DND-41 (cell line): ENCODE measurements around the gene KRR1.

ENCODE experiments used
- ATAC-seq: fragments of 200-7000 bp; cut with Tn5 transposase; 3 replicates; pipeline ENCODE4 v1.9.1; 2021; ENCODE audit warnings: low read depth; ENCODE audit not compliant: insufficient read depth
- DNase-seq: peaks from one replicate; pipeline ENCODE4 v3.0.0-alpha.2; 2020
- H2AFZ ChIP-seq: 2 replicates; pipeline ENCODE4 v1.6.0; 2012; ENCODE audit warnings: low read depth, low read length
- H3K27ac ChIP-seq: 2 replicates; pipeline ENCODE4 v1.5.1; 2012; ENCODE audit warnings: low read length, inconsistent platforms
- H3K27me3 ChIP-seq: fragments of 200-600 bp; sonication (generic); 2 replicates; pipeline ENCODE4 v1.6.0; 2012; ENCODE audit warnings: low read length, mild to moderate bottlenecking, inconsistent platforms; ENCODE audit not compliant: insufficient read depth, poor library complexity
- H3K36me3 ChIP-seq: 2 replicates; pipeline ENCODE4 v1.5.1; 2012; ENCODE audit warnings: low read length, inconsistent platforms; ENCODE audit not compliant: insufficient read depth
- H3K4me1 ChIP-seq: 2 replicates; pipeline ENCODE4 v1.5.1; 2012; ENCODE audit warnings: mild to moderate bottlenecking, low read length; ENCODE audit not compliant: insufficient read depth
- H3K4me2 ChIP-seq: 2 replicates; pipeline ENCODE4 v1.6.0; 2012; ENCODE audit warnings: mild to moderate bottlenecking, moderate library complexity, low read length, inconsistent platforms; ENCODE audit not compliant: insufficient read depth
- H3K4me3 ChIP-seq, 2 experiments: fragments of 200-600 bp in 1 of 2; shearing (Covaris generic) in 1 of 2; 2 replicates each; pipeline ENCODE4 v1.5.1; 2012 to 2016; ENCODE audit warnings: inconsistent platforms in 2 of 2, low read length in 2 of 2, mild to moderate bottlenecking in 2 of 2, low read depth in 1 of 2, moderate library complexity in 1 of 2
- H3K79me2 ChIP-seq: 2 replicates; pipeline ENCODE4 v1.6.0; 2012; ENCODE audit warnings: low read length, inconsistent platforms; ENCODE audit not compliant: insufficient read depth
- H3K9ac ChIP-seq: 2 replicates; pipeline ENCODE4 v1.6.0; 2012; ENCODE audit warnings: low read depth, mild to moderate bottlenecking, inconsistent platforms, low read length, moderate library complexity
- H3K9me3 ChIP-seq: 2 replicates; pipeline ENCODE4 v1.5.1; 2012; ENCODE audit warnings: low read length, moderate library complexity, mild to moderate bottlenecking, inconsistent platforms; ENCODE audit not compliant: insufficient read depth, severe bottlenecking
- H4K20me1 ChIP-seq: 2 replicates; pipeline ENCODE4 v1.6.0; 2012; ENCODE audit warnings: low read length; ENCODE audit not compliant: insufficient read depth
- CTCF ChIP-seq: IDR thresholded peaks from 2 replicates; pipeline ENCODE4 v1.5.1; 2012; ENCODE audit warnings: borderline replicate concordance, low read length, moderate library complexity, mild to moderate bottlenecking; ENCODE audit not compliant: poor library complexity, severe bottlenecking; ENCODE audit errors: extremely low read depth
- EZH2 ChIP-seq: IDR thresholded peaks from 3 replicates; pipeline ENCODE4 v1.6.1; 2012; ENCODE audit warnings: borderline replicate concordance, low read depth, mild to moderate bottlenecking, moderate library complexity, low read length, inconsistent platforms; ENCODE audit not compliant: severe bottlenecking

The KRR1 gene

DNA sequence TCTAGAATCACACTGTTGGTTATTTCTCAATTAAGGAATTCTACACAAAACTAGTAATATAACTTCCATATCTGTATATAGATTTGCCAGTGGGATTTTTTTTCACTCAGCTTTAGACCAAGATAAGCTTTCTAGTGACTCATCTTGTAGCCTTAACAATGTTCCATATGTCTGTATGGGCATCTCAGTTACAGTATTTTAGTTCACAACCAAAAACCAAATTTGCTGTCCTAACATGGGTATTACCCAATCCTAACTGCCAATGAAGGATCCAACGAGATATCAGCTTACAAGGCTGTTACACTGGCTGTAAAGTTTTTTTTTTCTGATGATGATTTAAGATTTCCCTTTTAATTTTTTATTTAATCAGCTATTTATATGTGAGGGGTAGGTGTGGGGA is 31.5 kb upstream of the KRR1 start:
- Histone ChIP-seq H3K36me3 (no peaks in the 10 kb centered on the region), H3K27ac (no peak overlapping the region), H3K79me2 (no peaks in the 10 kb centered on the region), H2AFZ (no peak overlapping the region), H3K9me3 (no peaks in the 10 kb centered on the region), H4K20me1 (no peaks in the 10 kb centered on the region), H3K4me2 (no peak overlapping the region), H3K4me3 (no peak overlapping the region), H3K4me1 (no peaks in the 10 kb centered on the region), H3K27me3 (no peaks in the 10 kb centered on the region), H3K9ac (no peak overlapping the region)
- DNase-seq (no peak), ATAC-seq (no peak)
- TF ChIP-seq EZH2 (no peak), CTCF (no peak)

- no peak overlapping the region for H2AFZ ChIP-seq
- no peaks in the 10 kb centered on the region for H3K9me3 ChIP-seq
- ATAC-seq (no peak), DNase-seq (no peak)
- TF ChIP-seq CTCF (no peak), EZH2 (no peak)
- H3K27me3 ChIP-seq, result no peaks in the 10 kb centered on the region
- H3K79me2 ChIP-seq, result no peaks in the 10 kb centered on the region
- H3K36me3 ChIP-seq, result no peaks in the 10 kb centered on the region
- no peak overlapping the region for H3K4me3 ChIP-seq
- H4K20me1 ChIP-seq, result no peaks in the 10 kb centered on the region
- H3K4me2 ChIP-seq, result no peak overlapping the region
- no peak overlapping the region for H3K27ac ChIP-seq
- H3K9ac ChIP-seq, result no peak overlapping the region
- no peaks in the 10 kb centered on the region for H3K4me1 ChIP-seq
Measured at GRCh38 chr12:75539889-75540288, 28.5 kb upstream of the KRR1 start.

GRCh38 chr12:75533239-75533638 is 21.8 kb upstream of the KRR1 start:
- Histone ChIP-seq H3K36me3 (no peaks in the 10 kb centered on the region), H3K79me2 (no peaks in the 10 kb centered on the region), H3K4me1 (no peaks in the 10 kb centered on the region), H2AFZ (no peak overlapping the region), H4K20me1 (no peaks in the 10 kb centered on the region), H3K4me3 (no peak overlapping the region), H3K9me3 (no peaks in the 10 kb centered on the region), H3K4me2 (no peak overlapping the region), H3K9ac (no peak overlapping the region), H3K27ac (no peak overlapping the region), H3K27me3 (no peaks in the 10 kb centered on the region)
- ATAC-seq (no peak), DNase-seq (no peak)
- no peak for TF ChIP-seq EZH2
- TF ChIP-seq CTCF, result no peak

DNA sequence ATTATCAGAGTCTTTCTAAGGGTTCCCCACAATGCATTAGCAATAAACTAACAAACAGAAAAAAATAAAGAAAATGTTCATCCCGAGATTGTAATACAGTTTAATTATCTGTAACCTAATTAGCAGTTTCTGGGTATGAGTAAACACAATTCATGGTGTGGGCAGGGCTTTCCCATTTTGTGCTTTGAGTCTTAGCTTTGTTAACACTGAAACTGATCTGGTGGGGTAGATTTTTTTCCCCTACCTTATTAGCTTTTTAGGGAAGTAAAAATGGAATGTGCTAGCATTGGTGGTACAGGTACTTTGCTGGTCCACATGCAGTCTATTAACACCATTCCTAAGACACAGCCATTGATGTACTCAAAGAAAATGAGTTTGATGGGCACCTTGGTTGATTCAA is 18.4 kb upstream of the KRR1 start:
- H3K9ac ChIP-seq, result no peak overlapping the region
- no peaks in the 10 kb centered on the region for H3K79me2 ChIP-seq
- no peak overlapping the region for H3K27ac ChIP-seq
- H3K4me3 ChIP-seq, result no peak overlapping the region
- H3K4me2 ChIP-seq, result no peak overlapping the region
- peaks cover 7% of the 10 kb centered on the region for H3K4me1 ChIP-seq
- no peaks in the 10 kb centered on the region for H3K36me3 ChIP-seq
- ATAC-seq (no peak), DNase-seq (no peak)
- TF ChIP-seq CTCF (no peak), EZH2 (no peak)
- H3K27me3 ChIP-seq, result no peaks in the 10 kb centered on the region
- H3K9me3 ChIP-seq, result no peaks in the 10 kb centered on the region
- no peak overlapping the region for H2AFZ ChIP-seq
- H4K20me1 ChIP-seq, result no peaks in the 10 kb centered on the region
